Ishikawa (cell line): ENCODE measurements around the gene RNF183.

Experiments
- CEBPB ChIP-seq: IDR thresholded peaks from 2 replicates; pipeline ENCODE4 v1.6.1; 2012
- CREB1 ChIP-seq: IDR thresholded peaks from 2 replicates; pipeline ENCODE4 v1.6.1; 2012; ENCODE audit warnings: low read depth
- EGR1 ChIP-seq: IDR thresholded peaks from 2 replicates; pipeline ENCODE4 v1.6.1; 2012
- EP300 ChIP-seq: IDR thresholded peaks from 2 replicates; pipeline ENCODE4 v1.6.1; 2012; ENCODE audit warnings: borderline replicate concordance
- FOXM1 ChIP-seq: IDR thresholded peaks from 2 replicates; pipeline ENCODE4 v1.6.1; 2012; ENCODE audit warnings: low read depth, borderline replicate concordance
- NFIC ChIP-seq: IDR thresholded peaks from 2 replicates; pipeline ENCODE4 v1.6.1; 2012
- RAD21 ChIP-seq: IDR thresholded peaks from 2 replicates; pipeline ENCODE4 v1.6.1; 2012; ENCODE audit warnings: low read depth
- TAF1 ChIP-seq: IDR thresholded peaks from 2 replicates; pipeline ENCODE4 v1.6.1; 2012; ENCODE audit warnings: low read depth, mild to moderate bottlenecking
- TCF12 ChIP-seq: IDR thresholded peaks from 2 replicates; pipeline ENCODE4 v1.6.1; 2012; ENCODE audit warnings: low read depth
- TEAD4 ChIP-seq: IDR thresholded peaks from 2 replicates; pipeline ENCODE4 v1.6.1; 2012
- YY1 ChIP-seq: IDR thresholded peaks from 2 replicates; pipeline ENCODE4 v1.6.1; 2012; ENCODE audit warnings: low read depth
- ZBTB7A ChIP-seq: IDR thresholded peaks from 2 replicates; pipeline ENCODE4 v1.6.1; 2012; ENCODE audit warnings: low read depth
- TF ChIP-seq, protein P1 (sequence below): IDR thresholded peaks from 2 replicates; pipeline ENCODE4 v1.6.1; 2012
- TF ChIP-seq, protein P2 (sequence below): IDR thresholded peaks from 2 replicates; pipeline ENCODE4 v1.6.1; 2012
- TF ChIP-seq, protein P3 (sequence below): IDR thresholded peaks from 2 replicates; pipeline ENCODE4 v1.6.1; 2012; ENCODE audit warnings: low read depth, mild to moderate bottlenecking

Gene RNF183

DNA sequence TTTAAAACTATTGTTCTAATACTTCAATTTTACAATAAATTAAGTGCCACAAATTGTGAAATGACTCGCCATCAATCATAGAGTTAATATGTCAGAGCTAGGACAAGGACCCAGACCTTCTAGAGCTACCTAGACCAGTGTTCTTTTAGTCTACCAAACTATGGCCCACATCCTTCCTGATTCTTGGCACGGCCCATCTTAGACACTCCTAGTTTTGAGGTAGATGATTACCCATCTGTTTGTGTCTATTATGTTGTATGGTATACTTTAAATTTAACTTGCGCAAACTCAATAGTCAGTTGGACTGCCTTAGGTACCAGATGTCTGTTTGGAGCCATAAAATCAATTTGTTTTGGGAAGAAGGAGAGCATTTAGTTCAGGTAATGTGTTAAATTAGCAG lies 45.3 kb downstream of the RNF183 start:
- TF ChIP-seq, protein P1, sequence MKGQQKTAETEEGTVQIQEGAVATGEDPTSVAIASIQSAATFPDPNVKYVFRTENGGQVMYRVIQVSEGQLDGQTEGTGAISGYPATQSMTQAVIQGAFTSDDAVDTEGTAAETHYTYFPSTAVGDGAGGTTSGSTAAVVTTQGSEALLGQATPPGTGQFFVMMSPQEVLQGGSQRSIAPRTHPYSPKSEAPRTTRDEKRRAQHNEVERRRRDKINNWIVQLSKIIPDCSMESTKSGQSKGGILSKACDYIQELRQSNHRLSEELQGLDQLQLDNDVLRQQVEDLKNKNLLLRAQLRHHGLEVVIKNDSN: no peak

DNA sequence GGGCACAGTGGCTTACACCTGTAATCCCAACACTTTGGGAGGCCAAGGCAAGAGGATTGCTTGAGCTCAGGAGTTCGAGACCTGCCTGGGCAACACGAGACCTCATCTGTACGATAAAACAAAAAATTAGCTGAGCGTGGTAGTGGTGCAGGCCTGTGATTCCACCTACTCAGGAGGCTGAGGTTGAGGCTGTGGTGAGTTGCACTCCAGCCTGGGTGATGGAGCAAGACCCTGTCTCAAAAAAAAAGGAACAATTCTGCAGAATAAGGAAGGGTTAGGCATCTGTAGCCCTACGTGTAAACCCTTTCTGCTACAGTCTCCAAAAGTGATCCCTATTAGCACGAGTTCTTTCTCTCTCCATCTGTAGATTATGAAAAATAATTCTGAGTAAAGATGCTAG lies 47.7 kb downstream of the RNF183 start:
- TF ChIP-seq YY1 (no peak), TAF1 (no peak), RAD21 (no peak), EGR1 (no peak), CEBPB (no peak), EP300 (no peak), CREB1 (no peak), ZBTB7A (no peak)
- TF ChIP-seq, protein P2, sequence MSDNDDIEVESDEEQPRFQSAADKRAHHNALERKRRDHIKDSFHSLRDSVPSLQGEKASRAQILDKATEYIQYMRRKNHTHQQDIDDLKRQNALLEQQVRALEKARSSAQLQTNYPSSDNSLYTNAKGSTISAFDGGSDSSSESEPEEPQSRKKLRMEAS: no peak
- TF ChIP-seq, protein P1: no peak
- TF ChIP-seq, protein P3, sequence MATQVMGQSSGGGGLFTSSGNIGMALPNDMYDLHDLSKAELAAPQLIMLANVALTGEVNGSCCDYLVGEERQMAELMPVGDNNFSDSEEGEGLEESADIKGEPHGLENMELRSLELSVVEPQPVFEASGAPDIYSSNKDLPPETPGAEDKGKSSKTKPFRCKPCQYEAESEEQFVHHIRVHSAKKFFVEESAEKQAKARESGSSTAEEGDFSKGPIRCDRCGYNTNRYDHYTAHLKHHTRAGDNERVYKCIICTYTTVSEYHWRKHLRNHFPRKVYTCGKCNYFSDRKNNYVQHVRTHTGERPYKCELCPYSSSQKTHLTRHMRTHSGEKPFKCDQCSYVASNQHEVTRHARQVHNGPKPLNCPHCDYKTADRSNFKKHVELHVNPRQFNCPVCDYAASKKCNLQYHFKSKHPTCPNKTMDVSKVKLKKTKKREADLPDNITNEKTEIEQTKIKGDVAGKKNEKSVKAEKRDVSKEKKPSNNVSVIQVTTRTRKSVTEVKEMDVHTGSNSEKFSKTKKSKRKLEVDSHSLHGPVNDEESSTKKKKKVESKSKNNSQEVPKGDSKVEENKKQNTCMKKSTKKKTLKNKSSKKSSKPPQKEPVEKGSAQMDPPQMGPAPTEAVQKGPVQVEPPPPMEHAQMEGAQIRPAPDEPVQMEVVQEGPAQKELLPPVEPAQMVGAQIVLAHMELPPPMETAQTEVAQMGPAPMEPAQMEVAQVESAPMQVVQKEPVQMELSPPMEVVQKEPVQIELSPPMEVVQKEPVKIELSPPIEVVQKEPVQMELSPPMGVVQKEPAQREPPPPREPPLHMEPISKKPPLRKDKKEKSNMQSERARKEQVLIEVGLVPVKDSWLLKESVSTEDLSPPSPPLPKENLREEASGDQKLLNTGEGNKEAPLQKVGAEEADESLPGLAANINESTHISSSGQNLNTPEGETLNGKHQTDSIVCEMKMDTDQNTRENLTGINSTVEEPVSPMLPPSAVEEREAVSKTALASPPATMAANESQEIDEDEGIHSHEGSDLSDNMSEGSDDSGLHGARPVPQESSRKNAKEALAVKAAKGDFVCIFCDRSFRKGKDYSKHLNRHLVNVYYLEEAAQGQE: no peak

DNA sequence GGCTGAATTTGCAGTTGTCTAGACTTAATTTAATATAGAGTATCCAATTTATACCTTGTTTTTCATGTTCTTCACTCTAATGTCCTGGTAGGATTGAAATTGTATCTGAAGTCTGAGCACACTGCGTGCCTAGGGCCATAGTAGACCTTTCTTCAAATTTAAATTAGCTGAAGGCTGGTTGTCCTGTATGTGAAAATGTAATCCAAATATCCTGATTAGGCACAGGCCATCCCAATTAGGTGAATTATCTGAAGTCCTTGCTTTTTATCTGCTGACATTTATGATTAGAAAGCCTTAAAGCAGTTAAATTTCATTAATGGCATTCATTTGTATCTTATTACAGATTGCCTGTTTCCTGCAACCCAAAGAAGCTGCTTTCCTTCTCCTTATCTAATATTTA lies 48.2 kb downstream of the RNF183 start:
- no peak for TF ChIP-seq RAD21
- no peak for TF ChIP-seq NFIC
- TF ChIP-seq, protein P1: no peak
- TF ChIP-seq CREB1: no peak
- no peak for TF ChIP-seq YY1
- TF ChIP-seq, protein P3: no peak
- no peak for TF ChIP-seq TAF1
- no peak for TF ChIP-seq EGR1
- no peak for TF ChIP-seq CEBPB
- TF ChIP-seq TCF12: no peak

DNA sequence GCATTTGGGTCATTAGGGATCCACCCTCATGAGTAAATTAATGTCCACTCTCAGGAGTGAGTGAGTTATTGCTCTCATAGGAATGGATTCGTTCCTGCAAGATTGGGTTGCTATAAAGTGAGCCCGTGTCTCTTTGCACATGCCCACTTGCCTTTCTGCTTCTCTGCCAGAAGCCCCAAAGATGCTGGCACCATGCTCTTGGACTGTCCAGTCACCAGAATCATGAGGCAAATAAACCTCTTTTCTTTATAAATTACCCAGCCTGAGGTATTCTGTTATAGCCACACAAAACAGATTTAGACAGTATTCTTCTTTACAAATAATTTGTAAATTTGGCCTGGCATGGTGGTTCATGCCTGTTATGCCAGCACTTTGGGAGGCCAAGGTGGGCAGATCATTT lies 52.4 kb downstream of the RNF183 start:
- TF ChIP-seq EP300 (no peak), RAD21 (no peak), NFIC (no peak), CEBPB (no peak), CREB1 (no peak), YY1 (no peak), EGR1 (no peak), FOXM1 (no peak), TEAD4 (no peak), ZBTB7A (no peak), TCF12 (no peak), TAF1 (no peak)
- TF ChIP-seq, protein P2: no peak
- TF ChIP-seq, protein P3: no peak
- TF ChIP-seq, protein P1: no peak
